ACC112 (cell line): ENCODE data around the gene HEATR5B.

Source experiments
- H2AFZ ChIP-seq: fragments of 200-600 bp; sonication (generic); one replicate; pipeline ENCODE4 v1.6.0; 2017; ENCODE audit warnings: antibody characterized with exemption, low read length; ENCODE audit not compliant: unreplicated experiment
- H3K27ac ChIP-seq: fragments of 200-600 bp; sonication (generic); 2 replicates; pipeline ENCODE4 v1.5.1; 2014; ENCODE audit warnings: low read depth, mild to moderate bottlenecking, antibody characterized with exemption, low read length, moderate library complexity
- H3K27me3 ChIP-seq: fragments of 200-600 bp; sonication (generic); 2 replicates; pipeline ENCODE4 v1.6.1; 2014; ENCODE audit warnings: mild to moderate bottlenecking, antibody characterized with exemption, low read length, moderate library complexity, mixed read lengths; ENCODE audit not compliant: insufficient read depth
- H3K36me3 ChIP-seq: fragments of 200-600 bp; sonication (generic); 2 replicates; pipeline ENCODE4 v1.6.1; 2016; ENCODE audit warnings: mild to moderate bottlenecking, antibody characterized with exemption, low read length, moderate library complexity, mixed read lengths; ENCODE audit not compliant: insufficient read depth
- H3K4me1 ChIP-seq: fragments of 200-600 bp; sonication (generic); one replicate; pipeline ENCODE4 v1.6.1; 2016; ENCODE audit warnings: low read length, mixed read lengths; ENCODE audit not compliant: insufficient read depth, unreplicated experiment, control insufficient read depth
- H3K4me3 ChIP-seq: fragments of 200-600 bp; sonication (generic); 2 replicates; pipeline ENCODE4 v1.5.1; 2014; ENCODE audit warnings: mild to moderate bottlenecking, low read depth, low read length
- H3K79me2 ChIP-seq: fragments of 200-600 bp; sonication (generic); one replicate; pipeline ENCODE4 v1.6.0; 2016; ENCODE audit warnings: low read length; ENCODE audit not compliant: control insufficient read depth, unreplicated experiment, insufficient read depth

HEATR5B gene

DNA sequence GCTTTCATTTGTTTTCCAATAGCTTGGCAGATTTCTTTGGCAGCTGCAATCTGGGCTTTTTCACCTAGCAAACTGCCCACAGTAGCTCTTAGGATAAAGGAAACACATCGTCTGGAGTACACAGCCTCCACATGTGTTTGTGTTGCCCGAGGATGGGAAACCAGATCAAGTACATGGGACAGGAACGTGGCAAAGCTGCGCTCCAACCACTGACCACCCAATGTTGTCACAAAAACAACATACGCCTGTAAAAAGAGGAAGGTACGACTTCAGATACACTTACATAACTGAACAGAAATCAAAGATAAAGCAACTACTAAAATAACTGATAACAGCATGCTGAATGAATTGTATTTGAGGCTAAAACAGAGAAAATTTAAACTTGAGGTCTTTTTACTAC lies 15.5 kb downstream of the HEATR5B start:
- Histone ChIP-seq H3K79me2 (no peaks in the 10 kb centered on the region), H3K27me3 (no peaks in the 10 kb centered on the region), H3K4me1 (no peaks in the 10 kb centered on the region), H3K4me3 (no peak overlapping the region), H3K36me3 (peaks cover 14% of the 10 kb centered on the region), H3K27ac (no peak overlapping the region), H2AFZ (no peak overlapping the region)

DNA sequence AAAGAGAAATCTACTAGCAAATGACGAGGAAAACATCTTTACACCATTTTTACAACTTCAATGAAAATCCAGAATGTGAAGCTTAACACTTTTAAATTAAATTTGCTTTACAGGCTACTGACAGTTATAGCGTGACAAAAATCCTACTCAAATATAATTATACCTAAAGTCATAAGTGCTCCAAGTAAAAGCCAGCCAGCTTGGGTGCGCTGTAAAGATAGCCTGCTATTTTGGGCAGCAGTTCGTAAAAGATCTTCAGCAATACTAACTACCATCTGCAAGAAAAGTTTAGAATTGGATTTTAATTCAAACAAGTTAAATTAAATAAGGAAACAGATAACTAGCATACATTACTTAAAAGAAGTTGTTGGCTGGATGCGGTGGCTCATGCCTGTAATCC lies 22.4 kb downstream of the HEATR5B start:
- Histone ChIP-seq H3K4me1 (no peaks in the 10 kb centered on the region), H3K27me3 (no peaks in the 10 kb centered on the region), H3K4me3 (no peak overlapping the region), H3K79me2 (no peaks in the 10 kb centered on the region), H2AFZ (no peak overlapping the region), H3K27ac (no peak overlapping the region), H3K36me3 (peaks cover 8% of the 10 kb centered on the region)

DNA sequence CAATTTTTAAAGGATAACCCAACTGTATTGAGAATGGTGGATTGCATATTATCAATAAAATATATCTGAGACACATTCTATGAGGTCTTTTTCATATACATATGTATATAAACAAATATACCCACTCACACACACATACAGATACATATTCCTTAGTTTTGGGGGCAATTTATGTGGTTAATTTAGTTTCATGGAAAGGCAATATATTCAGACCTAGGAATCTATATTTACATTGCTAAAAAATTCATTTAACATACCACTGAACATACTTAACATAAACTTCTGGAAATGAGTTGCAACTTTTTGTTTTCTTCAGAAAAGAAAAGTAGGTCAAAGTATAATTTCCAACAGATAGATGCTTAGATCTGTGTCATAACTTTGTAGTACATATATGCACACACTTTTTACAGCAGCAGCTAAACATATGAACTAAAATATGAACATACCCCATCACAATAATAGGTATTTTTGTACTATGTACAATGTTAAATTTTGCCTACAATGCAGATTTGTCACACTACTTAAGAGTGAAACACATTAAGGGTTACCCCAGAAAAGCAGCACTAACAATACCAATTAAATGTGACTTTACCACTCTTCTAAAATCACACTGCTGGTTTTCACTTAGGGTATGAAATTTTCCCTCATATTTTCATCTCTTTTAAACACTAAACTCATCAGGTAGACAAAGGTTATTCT lies 23.0 kb downstream of the HEATR5B start:
- Histone ChIP-seq H3K27me3 (no peaks in the 10 kb centered on the region), H3K36me3 (peaks cover 8% of the 10 kb centered on the region), H3K4me3 (no peak overlapping the region), H3K79me2 (no peaks in the 10 kb centered on the region), H2AFZ (no peak overlapping the region), H3K27ac (no peak overlapping the region), H3K4me1 (no peaks in the 10 kb centered on the region)

DNA sequence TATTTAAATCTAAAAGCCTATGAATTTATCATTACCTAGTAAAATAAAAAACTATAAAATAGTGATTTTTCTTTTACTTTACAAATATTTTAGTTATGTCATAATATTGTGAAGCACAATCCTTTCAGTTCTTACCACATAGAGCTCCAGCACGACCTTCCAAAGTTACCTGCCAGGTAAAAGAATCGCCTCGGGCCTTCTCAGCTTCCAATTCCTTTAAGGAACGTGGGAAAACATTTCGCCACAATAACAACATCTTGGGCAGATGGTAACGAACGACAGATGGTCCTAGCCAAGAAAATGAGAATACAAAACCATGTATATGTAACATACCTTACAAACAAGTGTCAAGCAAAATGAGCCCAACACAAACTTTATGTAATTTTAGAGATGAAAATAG lies 23.7 kb downstream of the HEATR5B start:
- Histone ChIP-seq H3K79me2 (no peaks in the 10 kb centered on the region), H3K4me1 (no peaks in the 10 kb centered on the region), H3K27me3 (no peaks in the 10 kb centered on the region), H3K36me3 (peaks cover 8% of the 10 kb centered on the region), H3K27ac (no peak overlapping the region), H3K4me3 (no peak overlapping the region), H2AFZ (no peak overlapping the region)

DNA sequence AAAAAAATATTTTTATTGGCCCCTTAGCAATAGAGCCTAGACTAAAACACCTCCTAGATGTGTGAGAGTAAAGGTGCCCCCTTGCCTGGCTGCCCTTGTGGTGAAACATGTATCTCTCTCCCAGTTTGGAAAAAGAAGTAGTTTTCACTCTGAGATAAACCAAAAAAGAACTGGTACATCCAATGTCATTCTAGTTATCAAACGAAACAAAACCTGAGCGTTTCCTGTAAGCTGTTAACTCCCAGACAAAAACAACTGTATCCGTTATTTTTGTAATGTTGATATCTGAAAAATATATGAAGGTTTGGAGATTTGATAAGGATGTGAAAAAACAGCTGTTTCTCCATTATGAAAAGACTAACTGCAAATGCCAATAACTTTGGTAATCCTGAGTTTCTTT lies 24.3 kb downstream of the HEATR5B start:
- Histone ChIP-seq H3K36me3 (peaks cover 8% of the 10 kb centered on the region), H3K4me3 (no peak overlapping the region), H3K27ac (no peak overlapping the region), H3K4me1 (no peaks in the 10 kb centered on the region), H3K27me3 (no peaks in the 10 kb centered on the region), H3K79me2 (no peaks in the 10 kb centered on the region), H2AFZ (no peak overlapping the region)

DNA sequence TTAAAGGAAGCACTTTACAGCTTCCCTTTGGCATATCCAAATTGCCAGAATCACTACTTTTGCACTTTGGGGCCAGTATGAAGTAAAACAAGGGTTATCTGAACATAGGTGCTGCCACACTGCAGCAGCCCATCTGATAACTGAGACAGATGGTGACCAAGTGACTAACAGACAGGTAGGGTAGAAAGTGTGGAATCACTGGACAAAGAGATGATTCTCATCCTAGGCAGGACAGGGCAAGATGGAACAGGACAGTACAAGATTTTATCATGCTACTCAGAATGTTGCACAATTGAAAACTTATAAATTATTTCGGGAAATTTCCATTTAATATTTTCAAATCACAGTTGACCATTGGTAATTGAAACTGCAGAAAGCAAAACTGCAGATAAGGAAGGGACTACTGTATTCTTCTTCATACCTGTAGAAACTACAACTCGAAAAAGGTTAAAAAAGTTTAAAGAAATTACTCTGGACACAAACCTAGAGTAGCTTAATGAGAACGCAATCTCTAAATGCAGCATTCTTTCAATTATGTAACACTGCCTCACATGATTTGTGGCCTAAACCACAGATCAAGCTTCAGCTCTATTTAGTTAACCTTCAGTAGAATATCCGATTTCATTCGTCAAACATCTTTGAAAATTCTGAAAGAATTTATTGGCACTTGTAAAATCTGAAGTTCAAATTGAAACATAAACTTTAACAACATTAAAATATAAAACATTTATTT lies 31.4 kb downstream of the HEATR5B start:
- no peak overlapping the region for H3K27ac ChIP-seq
- H3K27me3 ChIP-seq: no peaks in the 10 kb centered on the region
- no peak overlapping the region for H2AFZ ChIP-seq
- H3K79me2 ChIP-seq: no peaks in the 10 kb centered on the region
- peaks cover 3% of the 10 kb centered on the region for H3K36me3 ChIP-seq
- no peaks in the 10 kb centered on the region for H3K4me1 ChIP-seq
- H3K4me3 ChIP-seq: no peak overlapping the region

DNA sequence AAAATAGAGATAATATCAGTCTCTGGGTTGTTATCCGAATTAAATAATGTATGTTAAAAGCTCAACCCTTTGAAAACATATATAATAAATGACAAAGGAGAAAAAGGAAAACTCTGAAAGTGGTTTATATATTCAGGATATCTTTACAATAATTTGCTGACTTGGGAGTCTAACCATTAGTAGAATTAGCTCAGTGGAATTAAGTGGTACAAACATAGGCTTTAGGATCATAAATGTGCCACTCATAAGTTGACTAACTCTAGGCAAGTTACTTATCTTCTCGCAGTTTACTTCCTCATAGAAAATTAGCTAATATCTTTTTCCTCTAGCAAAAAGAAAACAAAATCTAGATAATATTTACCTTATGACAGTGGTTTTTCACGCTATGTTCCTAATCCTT lies 44.6 kb downstream of the HEATR5B start:
- Histone ChIP-seq H3K4me3 (no peak overlapping the region), H3K36me3 (peaks cover 9% of the 10 kb centered on the region; the same call in 1 of the 2 replicates), H3K79me2 (no peaks in the 10 kb centered on the region), H2AFZ (no peak overlapping the region), H3K4me1 (no peaks in the 10 kb centered on the region), H3K27me3 (no peaks in the 10 kb centered on the region), H3K27ac (no peak overlapping the region)

DNA sequence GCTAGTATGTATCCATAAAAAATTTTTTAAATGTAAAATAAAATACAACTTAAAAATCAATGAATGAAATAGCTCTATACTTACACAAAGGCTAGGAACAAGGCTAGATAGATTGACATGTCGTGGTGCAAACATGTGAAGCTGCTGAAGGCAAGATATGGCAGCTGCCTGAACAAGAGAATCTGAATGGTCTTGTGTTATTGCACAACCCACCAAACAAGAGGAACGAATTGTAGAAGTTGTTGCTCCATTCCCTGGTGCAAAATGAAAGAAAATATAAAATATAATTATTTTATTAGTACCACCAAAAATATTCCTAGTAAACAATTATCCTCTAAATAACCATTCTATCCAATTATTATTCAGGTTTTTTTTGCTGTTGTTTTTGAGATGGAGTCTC lies 46.4 kb downstream of the HEATR5B start:
- peaks cover 9% of the 10 kb centered on the region; the same call in 1 of the 2 replicates for H3K36me3 ChIP-seq
- H3K27me3 ChIP-seq: no peaks in the 10 kb centered on the region
- H3K27ac ChIP-seq: no peak overlapping the region
- H3K79me2 ChIP-seq: no peaks in the 10 kb centered on the region
- no peak overlapping the region for H2AFZ ChIP-seq
- no peaks in the 10 kb centered on the region for H3K4me1 ChIP-seq
- H3K4me3 ChIP-seq: no peak overlapping the region

DNA sequence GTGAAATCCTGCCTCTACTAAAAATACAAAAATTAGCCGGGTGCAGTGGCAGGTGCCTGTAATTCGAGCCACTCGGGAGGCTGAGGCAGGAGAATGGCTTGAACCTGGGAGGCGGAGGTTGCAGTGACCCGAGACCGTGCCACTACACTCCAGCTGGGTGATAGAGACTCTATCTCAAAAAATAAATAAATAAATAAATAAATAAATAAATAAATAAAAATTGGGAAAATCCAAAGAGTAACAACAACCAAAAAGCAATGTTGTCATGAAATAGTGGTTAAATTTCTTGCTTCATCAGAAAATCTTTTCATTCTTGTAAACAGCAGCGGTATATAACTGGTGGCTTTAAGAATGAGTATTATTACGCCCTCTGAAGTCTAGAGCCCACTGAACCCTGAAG lies 54.4 kb downstream of the HEATR5B start:
- H3K4me1 ChIP-seq: no peaks in the 10 kb centered on the region
- no peak overlapping the region for H3K4me3 ChIP-seq
- no peak overlapping the region for H3K27ac ChIP-seq
- H3K36me3 ChIP-seq: peaks cover 5% of the 10 kb centered on the region; the same call in 1 of the 2 replicates
- H2AFZ ChIP-seq: no peak overlapping the region
- no peaks in the 10 kb centered on the region for H3K79me2 ChIP-seq
- H3K27me3 ChIP-seq: no peaks in the 10 kb centered on the region

DNA sequence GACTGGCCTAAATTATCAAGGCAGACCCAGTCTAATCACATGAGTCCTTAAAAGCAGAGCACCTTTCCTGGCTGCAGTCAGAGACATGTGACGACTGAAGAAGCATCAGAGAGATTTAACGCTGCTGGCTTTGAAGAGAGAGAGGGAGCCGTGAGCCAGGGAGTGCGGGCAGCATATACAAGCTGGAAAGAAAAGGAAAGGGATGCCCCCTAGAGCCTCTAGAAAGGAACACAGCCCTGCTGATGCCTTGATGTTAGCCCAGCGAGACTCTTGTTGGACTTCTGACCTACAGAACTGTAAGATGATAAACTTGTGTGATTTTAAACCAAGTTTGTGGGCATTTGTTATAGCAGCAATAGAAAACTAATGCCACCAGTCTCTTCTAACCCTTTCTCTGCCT lies 58.1 kb downstream of the HEATR5B start:
- Histone ChIP-seq H3K79me2 (no peaks in the 10 kb centered on the region), H3K27ac (no peak overlapping the region), H3K27me3 (no peaks in the 10 kb centered on the region), H3K36me3 (peaks cover 5% of the 10 kb centered on the region; the same call in 1 of the 2 replicates), H3K4me3 (no peak overlapping the region), H2AFZ (no peak overlapping the region), H3K4me1 (peaks cover 5% of the 10 kb centered on the region)
